Prostate gland (tissue), 2 donors: Measurements from ENCODE around the gene THEM5. TPM values are rescaled to one million over a fixed set of nuclear protein-coding genes. Genes with fewer than 3 reads are reported as not detected.

ENCODE experiments used
- DNase-seq: peaks from one replicate; pipeline ENCODE4 v3.0.0-alpha.2; 2019; ENCODE audit warnings: low spot score
- H3K27ac ChIP-seq, 2 donors: fragments of 200-600 bp; sonication (generic); 2 replicates each; pipeline ENCODE4 v1.5.1; 2017 to 2019
- H3K27me3 ChIP-seq: fragments of 200-600 bp; sonication (generic); replicated peaks from 2 replicates; pipeline ENCODE4 v1.5.1; 2019; ENCODE audit not compliant: insufficient read depth
- H3K36me3 ChIP-seq, 2 donors: fragments of 200-600 bp; sonication (generic); 1 replicate in 1 of 2; 2 replicates in 1 of 2; pipeline versions ENCODE4 v1.5.1 to v1.8.1; 2017 to 2019
- H3K4me1 ChIP-seq: fragments of 200-600 bp; sonication (generic); replicated peaks from 2 replicates; pipeline ENCODE4 v1.5.1; 2019
- H3K4me3 ChIP-seq, 2 donors: fragments of 200-600 bp; sonication (generic); 2 replicates each; pipeline ENCODE4 v1.5.1; 2017 to 2019
- H3K9me3 ChIP-seq: fragments of 200-600 bp; sonication (generic); 2 replicates; pipeline ENCODE4 v1.5.1; 2017
- CTCF ChIP-seq, 4 experiments: fragments of 200-600 bp in 2 of 4; fragments of 450-650 bp in 2 of 4; sonication (generic) in 2 of 4; IDR thresholded peaks; 1 replicate in 3 of 4; 2 replicates in 1 of 4; pipeline ENCODE4 v1.5.1; 2016 to 2019; ENCODE audit warnings: antibody characterized with exemption in 4 of 4, mild to moderate bottlenecking in 2 of 4, moderate library complexity in 2 of 4
- POLR2A ChIP-seq: fragments of 450-650 bp; IDR thresholded peaks from one replicate; pipeline ENCODE4 v1.6.1; 2016; ENCODE audit warnings: antibody characterized with exemption, mild to moderate bottlenecking
- POLR2AphosphoS5 ChIP-seq: sonication (generic); formaldehyde crosslinking; IDR thresholded peaks from one replicate; pipeline ENCODE4 v1.6.1; 2017; ENCODE audit warnings: antibody characterized with exemption
- WGBS: methylation state at CpG from one replicate; pipeline ENCODE4 v1.1.5; 2018; 5-methylcytosine and 5-hydroxymethylcytosine counted together
- intact Hi-C: fragments of 100-400 bp; cut with DNase I; formaldehyde crosslinking; loops from one replicate; pipeline ENCODE4 v1.14.2; 2022
- total RNA-seq, 2 donors: library from RNA; depleted of rRNA; stranded (reverse); fragments of >200 nt; gene quantifications; one replicate each; pipeline ENCODE4 v1.1.0, GENCODE V29; 2016

Gene THEM5
- total RNA-seq, 2 donors from 2014 or later = not detected

- no peaks in the 10 kb centered on the region for H3K27me3 ChIP-seq
- no peaks in the 10 kb centered on the region for H3K36me3 ChIP-seq
- H3K9me3 ChIP-seq = no peaks in the 10 kb centered on the region
- TF ChIP-seq CTCF (IDR thresholded peaks at IDR 0.05) = no peak
- TF ChIP-seq POLR2AphosphoS5 = no peak
- TF ChIP-seq POLR2A = no peak
- peak overlapping the region; percentile 89 to 90 for H3K27ac ChIP-seq
- DNase-seq = no peak
- intact Hi-C loops = no loop called here
- no peak overlapping the region for H3K4me3 ChIP-seq
- WGBS = 26% methylated on average over 4 of the region's 4 CpGs
- H3K4me1 ChIP-seq = peaks cover 17% of the 10 kb centered on the region
Observed at GRCh38 chr1:151829352-151830046, 24.0 kb downstream of the THEM5 start.

- Histone ChIP-seq H3K27me3 (no peaks in the 10 kb centered on the region), H3K27ac (peak overlapping the region; percentile 89 to 90), H3K4me3 (no peak overlapping the region), H3K36me3 (no peaks in the 10 kb centered on the region), H3K4me1 (peaks cover 17% of the 10 kb centered on the region), H3K9me3 (no peaks in the 10 kb centered on the region)
- DNase-seq = peak; percentile 88
- WGBS = 6% methylated on average over 11 of the region's 12 CpGs
- peak; percentile 50 for TF ChIP-seq POLR2AphosphoS5
- no peak for TF ChIP-seq POLR2A
- no peak for TF ChIP-seq CTCF (IDR thresholded peaks at IDR 0.05)
- intact Hi-C loops = no loop called here
Observed at GRCh38 chr1:151828921-151829320, 24.6 kb downstream of the THEM5 start.

- H3K4me3 ChIP-seq = no peak overlapping the region
- H3K36me3 ChIP-seq = no peaks in the 10 kb centered on the region
- no peak overlapping the region for H3K27ac ChIP-seq
- peaks cover 11% of the 10 kb centered on the region for H3K4me1 ChIP-seq
- H3K27me3 ChIP-seq = no peaks in the 10 kb centered on the region
- WGBS = 91% methylated on average over 7 of the region's 9 CpGs
- H3K9me3 ChIP-seq = no peaks in the 10 kb centered on the region
- no peak for DNase-seq
- intact Hi-C loops = no loop called here
- no peak for TF ChIP-seq CTCF (IDR thresholded peaks at IDR 0.05)
- no peak for TF ChIP-seq POLR2A
- no peak for TF ChIP-seq POLR2AphosphoS5
Observed at GRCh38 chr1:151827853-151828252, 25.7 kb downstream of the THEM5 start.

- H3K36me3 ChIP-seq = no peaks in the 10 kb centered on the region
- intact Hi-C loops = no loop called here
- 50% methylated on average over 21 of the region's 21 CpGs for WGBS
- TF ChIP-seq POLR2AphosphoS5 (no peak), POLR2A (no peak), CTCF (IDR thresholded peaks at IDR 0.05) (no peak)
- H3K27ac ChIP-seq = no peak overlapping the region
- no peaks in the 10 kb centered on the region for H3K9me3 ChIP-seq
- peaks cover 11% of the 10 kb centered on the region for H3K4me1 ChIP-seq
- no peak overlapping the region for H3K4me3 ChIP-seq
- no peak for DNase-seq
- H3K27me3 ChIP-seq = no peaks in the 10 kb centered on the region
Observed at GRCh38 chr1:151825751-151826660, 27.5 kb downstream of the THEM5 start.
